Muscle layer of colon (tissue), 2 donors: ENCODE data around the gene PURB.
"Not testable (repeated sequence)": the region's sequence is repeated elsewhere in the genome, so short reads cannot be mapped to it uniquely, and the experiment has no call there.

Experiments used
- H3K27ac ChIP-seq: one replicate; pipeline ENCODE4 v1.7.0; 2013; ENCODE audit warnings: low read depth, mild to moderate bottlenecking, low read length, moderate library complexity
- H3K27me3 ChIP-seq, 2 donors: one replicate each; pipeline ENCODE4 v1.7.0; 2013; ENCODE audit warnings: low read length in 2 of 2, mild to moderate bottlenecking in 2 of 2; ENCODE audit not compliant: insufficient read depth in 2 of 2, control insufficient read depth in 1 of 2
- H3K36me3 ChIP-seq: one replicate; pipeline ENCODE4 v1.7.0; 2013; ENCODE audit warnings: mild to moderate bottlenecking, low read length; ENCODE audit not compliant: insufficient read depth
- H3K4me1 ChIP-seq: one replicate; pipeline ENCODE4 v1.7.0; 2013; ENCODE audit warnings: mild to moderate bottlenecking, low read length; ENCODE audit not compliant: insufficient read depth
- H3K4me3 ChIP-seq, 2 donors: one replicate each; pipeline ENCODE4 v1.7.0; 2013; ENCODE audit warnings: low read length in 2 of 2, low read depth in 1 of 2, mild to moderate bottlenecking in 1 of 2, moderate library complexity in 1 of 2
- H3K9ac ChIP-seq: one replicate; pipeline ENCODE4 v1.7.0; 2013; ENCODE audit warnings: low read length
- H3K9me3 ChIP-seq: one replicate; pipeline ENCODE4 v1.7.0; 2013; ENCODE audit warnings: mild to moderate bottlenecking, low read length
- donor health status: abdominal sarcoma.
- donor health status: Adenocarcinoma of cecum.

PURB gene

DNA sequence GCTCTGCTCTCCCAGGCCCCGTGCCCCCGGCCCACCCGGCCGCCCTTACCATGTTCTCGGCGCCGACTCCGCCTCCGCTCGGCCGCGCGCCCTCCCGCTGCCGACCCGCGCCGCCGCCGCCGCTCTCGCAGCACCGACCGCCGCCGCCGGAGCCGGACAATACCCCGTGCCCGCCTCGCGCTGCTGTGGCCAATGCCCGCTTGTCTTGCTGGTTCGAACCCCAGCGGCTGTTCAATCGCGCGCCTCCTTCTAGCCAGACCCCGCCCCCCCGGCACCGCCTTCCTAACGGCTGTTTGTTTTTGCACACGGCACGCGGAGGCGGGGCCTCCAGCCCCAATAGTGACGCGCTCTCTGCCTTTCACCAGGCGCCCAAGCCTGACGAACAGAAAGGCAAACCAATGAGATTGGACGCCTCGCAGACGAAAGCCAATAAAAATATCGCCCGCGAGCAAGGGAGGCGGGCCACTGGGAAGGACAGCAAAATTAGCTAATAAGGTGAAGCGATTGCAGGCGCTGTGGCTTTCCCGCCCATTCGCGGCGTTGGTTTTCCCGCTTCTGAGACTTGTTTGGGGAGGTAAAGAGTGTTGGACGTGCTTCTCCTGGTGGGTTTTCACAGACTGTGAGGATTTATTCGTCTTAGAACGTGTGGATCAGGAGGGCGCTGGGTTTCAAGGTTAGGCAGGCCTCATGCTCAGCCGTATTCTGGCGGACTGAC is 37.3 kb downstream of the PURB start, which contains the start of gene H2AZ2:
TSS of gene H2AZ2 (minus strand) at position 168 of the 715 bp plus-strand sequence. CDS start at position 52, 116 bp downstream.
- Histone ChIP-seq H3K4me3 (peak within 1 kb of the TSS; percentile 76 to 88), H3K9me3 (no peaks in the 10 kb centered on the region), H3K9ac (peak within 1 kb of the TSS; percentile 96), H3K27ac (peak within 1 kb of the TSS; percentile 97), H3K27me3 (no peaks in the 10 kb centered on the region), H3K36me3 (no peaks in the 10 kb centered on the region), H3K4me1 (peaks cover 14% of the 10 kb centered on the region)

DNA sequence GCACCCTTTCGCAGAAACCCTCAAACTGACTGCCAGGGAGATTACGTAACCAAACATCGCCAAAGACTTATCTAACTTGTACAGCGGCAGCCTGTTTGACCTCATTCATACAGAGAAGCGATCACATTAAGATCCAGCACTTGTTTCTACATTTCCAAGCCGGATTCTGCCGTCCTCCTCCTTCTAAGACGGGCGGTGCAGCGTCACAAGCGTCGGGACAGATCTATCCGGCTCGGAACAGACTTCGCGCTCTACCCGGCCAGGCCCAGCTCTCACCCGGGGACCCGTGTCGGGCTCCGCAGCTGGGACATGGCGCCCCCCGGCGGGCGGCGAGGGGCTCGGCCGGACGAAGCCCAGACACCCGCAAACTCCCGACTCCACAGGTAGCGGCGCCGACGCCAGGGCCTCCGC is 37.8 kb downstream of the PURB start:
- Histone ChIP-seq H3K27me3 (no peaks in the 10 kb centered on the region), H3K4me1 (peaks cover 17% of the 10 kb centered on the region), H3K9ac (peak overlapping the region; percentile 96), H3K36me3 (no peaks in the 10 kb centered on the region), H3K27ac (peak overlapping the region; percentile 97), H3K4me3 (peak overlapping the region; percentile 76 to 88), H3K9me3 (no peaks in the 10 kb centered on the region)

DNA sequence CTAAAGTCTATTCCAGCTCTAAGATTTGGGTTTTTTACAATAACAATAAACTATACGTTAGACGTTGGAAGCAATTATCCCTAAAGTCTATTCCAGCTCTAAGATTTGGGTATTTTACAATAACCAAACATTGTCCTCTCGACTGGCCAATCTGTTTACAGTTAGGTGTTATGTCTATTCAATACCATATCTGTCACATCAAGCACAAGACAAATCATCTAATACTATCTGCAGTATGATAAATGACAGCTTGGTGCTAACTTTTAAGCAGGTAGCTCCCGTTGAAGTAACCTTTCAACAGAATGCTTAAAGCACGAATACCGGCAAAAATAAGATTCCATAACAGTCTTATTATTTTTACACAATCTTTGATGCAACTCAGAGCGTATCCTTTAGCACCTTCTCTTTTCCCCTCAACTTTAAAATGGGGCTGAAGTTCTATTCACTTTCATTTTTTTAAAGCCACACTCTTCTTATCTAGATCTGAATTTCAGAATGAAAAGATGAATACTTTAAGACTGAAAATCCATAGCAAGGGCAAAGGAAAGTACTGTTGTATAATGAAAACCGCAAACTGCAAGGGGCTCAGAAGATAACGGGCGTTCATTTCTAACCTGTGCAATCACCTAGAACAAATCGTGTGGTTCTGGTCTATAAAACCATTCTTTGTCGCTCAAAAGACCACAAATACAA is 38.4 kb downstream of the PURB start:
- peaks cover 22% of the 10 kb centered on the region for H3K4me1 ChIP-seq
- H3K27ac ChIP-seq: peak overlapping the region; percentile 97
- no peaks in the 10 kb centered on the region for H3K9me3 ChIP-seq
- H3K36me3 ChIP-seq: no peaks in the 10 kb centered on the region
- H3K9ac ChIP-seq: peak overlapping the region; percentile 96
- no peaks in the 10 kb centered on the region for H3K27me3 ChIP-seq
- peak overlapping the region; percentile 76 to 88 for H3K4me3 ChIP-seq

DNA sequence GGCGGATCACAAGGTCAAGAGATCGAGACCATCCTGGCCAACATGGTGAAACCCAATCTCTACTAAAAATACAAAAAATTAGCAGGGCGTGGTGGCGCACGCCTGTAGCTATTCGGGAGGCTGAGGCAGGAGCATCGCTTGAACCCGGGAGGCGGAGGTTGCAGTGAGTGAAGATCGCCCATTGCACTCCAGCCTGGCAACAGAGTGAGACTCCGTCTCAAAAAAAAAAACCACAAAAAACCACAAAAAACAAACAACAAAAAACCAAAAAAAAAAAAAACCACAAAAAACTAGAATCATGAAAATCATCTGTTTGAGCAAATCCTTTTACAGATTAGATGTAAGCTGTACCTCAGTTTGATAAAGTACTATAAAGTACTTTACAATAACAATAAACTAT is 38.9 kb downstream of the PURB start:
- H3K36me3 ChIP-seq, H3K9me3 ChIP-seq, H3K27me3 ChIP-seq: not testable (repeated sequence)
- Histone ChIP-seq H3K4me1 (peaks cover 27% of the 10 kb centered on the region), H3K9ac (peak overlapping the region; percentile 96), H3K27ac (peak overlapping the region; percentile 97), H3K4me3 (peak overlapping the region; percentile 76 to 88)

DNA sequence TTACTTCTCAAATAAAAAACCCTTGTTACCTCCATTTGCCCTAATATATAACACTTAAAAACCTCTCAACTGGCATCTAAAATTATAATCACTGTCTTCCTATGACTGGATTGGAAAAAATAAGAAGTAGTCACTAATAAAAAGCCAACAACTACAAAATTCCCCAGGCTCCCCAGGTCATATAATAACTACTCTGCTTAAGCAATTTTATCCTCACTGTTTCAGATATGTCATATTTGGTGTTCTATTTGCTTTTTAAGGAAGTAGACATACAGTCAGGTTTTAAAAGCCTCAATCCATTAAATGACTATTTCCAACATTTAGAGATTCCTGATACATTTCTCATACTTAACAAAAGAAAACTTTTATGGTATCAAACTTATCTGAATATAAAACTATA is 39.9 kb downstream of the PURB start:
- H3K9ac ChIP-seq: no peak overlapping the region
- H3K9me3 ChIP-seq: no peaks in the 10 kb centered on the region
- peaks cover 8% of the 10 kb centered on the region for H3K36me3 ChIP-seq
- H3K27ac ChIP-seq: no peak overlapping the region
- H3K27me3 ChIP-seq: no peaks in the 10 kb centered on the region
- no peak overlapping the region for H3K4me3 ChIP-seq
- peaks cover 27% of the 10 kb centered on the region for H3K4me1 ChIP-seq

DNA sequence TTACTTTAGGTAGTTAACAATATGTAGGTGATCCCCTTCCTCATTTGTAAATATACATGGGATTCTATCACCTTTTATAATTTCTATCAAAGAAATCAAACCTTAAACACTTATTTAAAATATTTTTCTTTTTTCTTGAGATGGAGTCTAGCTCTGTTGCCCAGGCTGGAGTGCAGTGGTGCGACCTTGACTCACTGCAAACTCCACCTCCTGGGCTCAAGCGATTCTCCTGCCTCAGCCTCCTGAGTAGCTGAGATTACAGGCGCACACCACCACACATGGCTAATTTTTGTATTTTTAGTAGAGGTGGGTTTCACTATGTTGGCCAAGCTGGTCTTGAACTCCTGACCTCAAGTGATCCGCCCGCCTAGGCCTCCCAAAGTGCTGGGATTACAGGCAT is 41.9 kb downstream of the PURB start:
- H3K4me3 ChIP-seq, H3K9ac ChIP-seq, H3K27ac ChIP-seq, H3K27me3 ChIP-seq, H3K9me3 ChIP-seq: not testable (repeated sequence)
- Histone ChIP-seq H3K4me1 (peaks cover 27% of the 10 kb centered on the region), H3K36me3 (peaks cover 12% of the 10 kb centered on the region)

DNA sequence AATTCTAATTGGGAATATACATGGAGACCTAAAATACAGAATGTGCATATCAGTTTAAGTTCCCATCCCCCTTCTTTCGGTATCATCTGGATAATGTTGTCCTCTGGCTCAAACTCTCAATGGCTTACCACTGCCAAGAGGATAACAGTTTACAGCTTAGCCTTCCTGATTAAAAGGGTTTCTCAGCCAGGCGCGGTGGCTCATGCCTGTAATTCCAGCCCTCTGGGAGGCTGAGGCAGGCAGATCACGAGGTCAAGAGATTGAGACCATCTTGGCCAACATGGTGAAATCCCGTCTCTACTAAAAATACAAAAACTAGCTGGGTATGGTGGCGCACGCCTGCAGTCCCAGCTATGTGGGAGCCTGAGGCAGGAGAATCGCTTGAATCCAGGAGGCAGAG is 42.7 kb downstream of the PURB start:
- peaks cover 27% of the 10 kb centered on the region for H3K4me1 ChIP-seq
- H3K36me3 ChIP-seq: peaks cover 12% of the 10 kb centered on the region
- H3K9ac ChIP-seq, H3K27me3 ChIP-seq, H3K9me3 ChIP-seq, H3K4me3 ChIP-seq, H3K27ac ChIP-seq: not testable (repeated sequence)

DNA sequence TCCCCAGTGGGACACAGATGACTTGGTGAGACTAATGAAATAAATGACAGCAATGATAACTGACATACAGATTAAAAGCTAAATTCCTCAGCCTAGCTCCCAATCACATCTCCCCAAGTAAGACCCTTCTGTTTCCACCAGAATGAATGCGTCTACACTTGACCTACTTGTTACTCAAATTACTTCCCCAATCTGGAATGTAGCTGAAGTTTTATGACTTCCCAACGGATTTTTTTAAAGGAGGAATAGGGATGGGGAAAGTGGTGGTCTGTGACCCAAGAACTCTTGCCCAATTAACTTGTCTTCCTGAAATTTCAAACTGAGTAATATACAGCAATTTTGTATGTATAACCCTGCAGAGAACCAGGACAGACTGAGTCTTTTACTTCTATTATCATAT is 46.6 kb downstream of the PURB start:
- H3K9ac ChIP-seq: no peak overlapping the region
- H3K9me3 ChIP-seq: no peaks in the 10 kb centered on the region
- H3K27me3 ChIP-seq: no peaks in the 10 kb centered on the region
- H3K36me3 ChIP-seq: peaks cover 25% of the 10 kb centered on the region
- H3K27ac ChIP-seq: no peak overlapping the region
- H3K4me3 ChIP-seq: no peak overlapping the region
- H3K4me1 ChIP-seq: peaks cover 18% of the 10 kb centered on the region

DNA sequence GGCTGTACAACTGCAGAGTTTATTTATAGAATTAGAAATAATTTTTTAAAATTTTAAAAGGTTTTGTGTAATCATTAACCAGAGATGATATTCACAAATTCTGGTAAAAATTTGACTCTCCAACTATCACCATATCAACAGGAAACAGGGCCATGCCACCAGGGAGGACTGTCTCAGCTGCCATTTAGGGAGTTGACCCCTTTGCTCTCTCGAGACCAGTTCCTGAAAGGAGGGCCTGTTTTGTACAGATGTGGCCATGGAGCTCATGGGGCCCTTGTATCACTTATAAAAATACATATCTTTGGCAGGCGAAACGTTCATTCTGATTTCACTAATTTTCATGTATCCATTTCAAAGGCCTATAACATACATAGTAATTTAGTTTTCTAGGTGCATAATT is 57.8 kb downstream of the PURB start:
- no peak overlapping the region for H3K9ac ChIP-seq
- H3K36me3 ChIP-seq: peaks cover 54% of the 10 kb centered on the region
- no peaks in the 10 kb centered on the region for H3K4me1 ChIP-seq
- H3K9me3 ChIP-seq: no peaks in the 10 kb centered on the region
- H3K4me3 ChIP-seq: no peak overlapping the region
- H3K27ac ChIP-seq: no peak overlapping the region
- no peaks in the 10 kb centered on the region for H3K27me3 ChIP-seq
